C4-2B (cell line): Measurements from ENCODE around the gene ITGB2.

Experiments used
- CTCF ChIP-seq: fragments of 450-650 bp; conservative IDR thresholded peaks from 2 replicates; pipeline ENCODE4 v1.5.1; 2017; ENCODE audit warnings: mild to moderate bottlenecking
- ZFX ChIP-seq: fragments of 450-650 bp; IDR thresholded peaks from 2 replicates; pipeline ENCODE4 v1.6.1; 2017

- TF ChIP-seq CTCF, result no peak
- no peak for TF ChIP-seq ZFX
These were observed 27.2 kb upstream of the ITGB2 start for GRCh38 chr21:44947930-44948331.
